ENCODE data around the gene CHID1. TPM values are rescaled to one million over a fixed set of nuclear protein-coding genes. Genes with fewer than 3 reads are reported as not detected.

The CHID1 gene
- total and polyA plus RNA-seq, 2 of the 8 experiments (the other 6 are each of a cell fraction or from before 2014, with no cell fraction given) = 81.2 to 88.5 TPM

DNA sequence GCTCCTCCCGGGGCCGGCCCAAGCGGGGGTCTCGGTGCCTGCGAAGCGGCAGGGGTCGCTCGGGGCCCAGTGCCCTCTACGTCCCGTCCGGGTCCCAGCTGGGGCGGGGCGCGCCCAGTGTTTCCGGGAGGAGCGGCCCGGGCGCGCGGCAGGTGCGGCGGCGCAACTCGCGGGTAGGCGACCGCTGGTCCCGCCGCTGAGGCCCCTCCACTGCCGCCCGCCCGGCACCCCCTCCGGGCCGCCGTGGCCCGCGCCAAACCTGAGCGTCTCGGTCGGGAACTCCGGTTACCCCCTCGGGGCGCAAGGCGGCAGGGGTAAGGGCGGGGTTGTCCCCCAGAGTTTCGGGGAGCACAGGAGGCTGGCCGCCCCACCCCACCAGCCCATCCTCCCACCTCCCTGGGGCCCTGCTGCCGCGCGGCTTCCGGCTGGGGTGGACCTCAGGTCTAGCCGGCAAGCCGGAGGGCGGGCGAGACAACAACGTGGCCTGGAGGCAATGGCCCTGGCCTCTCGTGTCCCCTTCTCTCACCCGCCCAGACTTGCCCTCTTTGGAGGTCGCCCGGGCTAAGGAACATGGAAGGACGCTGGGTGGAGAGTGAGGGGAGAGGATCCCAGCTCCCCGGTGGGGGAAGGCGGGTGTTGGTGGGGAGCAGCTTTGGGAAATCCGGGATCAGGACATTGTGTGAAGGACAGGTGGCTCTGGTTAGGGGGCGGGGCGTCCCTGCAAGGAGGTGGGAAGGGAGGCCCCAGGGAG, 83.3 kb downstream of the CHID1 start:
- H2BK15ac ChIP-seq (ENCODE audit: low read length) = peak overlapping the region; percentile 88; the same call in 1 of the 2 replicates
- no peak overlapping the region for H3K56ac ChIP-seq (replicated peaks; ENCODE audit: insufficient read length, low read depth, low read length)
- H3K4me3 ChIP-seq (ENCODE audit: extremely low read depth in 1 of 4, insufficient read depth in 2 of 4, low read depth in 3 of 4, low read length in 4 of 4) = peak overlapping the region; percentile 42 to 63 (median 58)
- peak overlapping the region in 3 of 4 experiments; percentile 40 to 54 (median 50); a peak in 5 of 7 replicates for H3K9ac ChIP-seq (replicated peaks in 1 of 4; ENCODE audit: extremely low read depth in 1 of 4, low read depth in 3 of 4, low read length in 3 of 4)
- H2AFZ ChIP-seq (ENCODE audit: low read length) = no peak overlapping the region; the same call in 1 of the 2 replicates
- H3K4me2 ChIP-seq (ENCODE audit: insufficient read depth in 1 of 2, low read depth in 2 of 2, low read length in 2 of 2) = peak overlapping the region; percentile 84 to 99
- H3K23me2 ChIP-seq (ENCODE audit: low read depth, low read length) = peaks cover 29% of the 10 kb centered on the region
- H3K27me3 ChIP-seq (replicated peaks in 1 of 4; ENCODE audit: control insufficient read depth in 3 of 4, extremely low read depth in 1 of 4, insufficient read depth in 3 of 4, low read length in 3 of 4) = peaks cover 6 to 41% (median 30%) of the 10 kb centered on the region in 4 experiments
- H3K36me3 ChIP-seq (ENCODE audit: control insufficient read depth in 2 of 4, insufficient read depth in 4 of 4, low read length in 3 of 4) = peaks cover 0 to 10% (median 1%) of the 10 kb centered on the region in 4 experiments; a peak in 1 of 8 replicates
- H2BK5ac ChIP-seq (ENCODE audit: low read depth, low read length) = peak overlapping the region; percentile 88; the same call in 1 of the 2 replicates
- H3K18ac ChIP-seq (ENCODE audit: extremely low read depth, low read length) = peak overlapping the region; percentile 95
- DNase-seq (ENCODE audit: low read depth in 1 of 2, low spot score in 2 of 2) (peak in 1 of 2 experiments; percentile 91), FAIRE-seq (no peak)
- peaks cover 2 to 8% of the 10 kb centered on the region in 2 experiments for H4K20me1 ChIP-seq (replicated peaks in 1 of 2; ENCODE audit: control insufficient read depth in 1 of 2, insufficient read depth in 2 of 2, low read length in 2 of 2)
- H4K91ac ChIP-seq (replicated peaks; ENCODE audit: insufficient read length, low read length) = peak overlapping the region; percentile 56
- peaks cover 0 to 44% (median 39%) of the 10 kb centered on the region in 4 experiments; a peak in 6 of 7 replicates for H3K4me1 ChIP-seq (replicated peaks in 1 of 4; ENCODE audit: control insufficient read depth in 3 of 4, insufficient read depth in 4 of 4, low read length in 3 of 4)
- H3K14ac ChIP-seq (ENCODE audit: insufficient read length) = no peak overlapping the region
- 4% methylated on average over 23 of the region's 66 CpGs; no CpG with 5 or more reads in 1 of the 2 experiments for WGBS, 2 experiments (ENCODE audit: extremely low coverage in 1 of 2, insufficient coverage in 1 of 2, insufficient read length in 1 of 2, insufficient replicate concordance in 2 of 2, low coverage in 1 of 2, low lambda C conversion rate in 2 of 2, missing lambda C conversion rate in 1 of 2)
- H2BK20ac ChIP-seq (ENCODE audit: low read length) = 0 out of 2 replicates have a peak overlapping the region, but pooled peaks have one; percentile 48
- peak overlapping the region; percentile 92; the same call in 1 of the 2 replicates for H2BK12ac ChIP-seq (ENCODE audit: low read depth, low read length)
- ChIA-PET POLR2A (ENCODE audit: partially characterized antibody) (interaction anchor here (1.0 to 53.0 kb wide), 3 partner anchors 3 to 44 kb away, joined by 3 to 1917 read pairs (median 1917); partner anchors contain the start of genes CD151, CEND1, CRACR2B and PIDD1), CTCF (ENCODE audit: partially characterized antibody) (interaction anchor here (2.1 to 3.5 kb wide), 2 partner anchors 12 to 21 kb away, joined by 7 to 26 read pairs; no protein-coding TSS in a partner anchor)
- H3K23ac ChIP-seq (ENCODE audit: insufficient read length) = no peak overlapping the region
- H3K27ac ChIP-seq (ENCODE audit: low read depth, low read length) = peak overlapping the region; percentile 56; the same call in 1 of the 2 replicates
- H3K9me3 ChIP-seq (ENCODE audit: insufficient read depth in 2 of 2, low read depth in 1 of 2, low read length in 1 of 2) = no peaks in the 10 kb centered on the region
- no peaks in the 10 kb centered on the region; the same call in 1 of the 2 replicates for H3K79me1 ChIP-seq (ENCODE audit: low read depth, low read length)
- H2BK120ac ChIP-seq (replicated peaks; ENCODE audit: low read depth, low read length) = no peak overlapping the region
- peak overlapping the region; percentile 86 for H4K8ac ChIP-seq (ENCODE audit: extremely low read depth, insufficient read depth, low read length)
- peak overlapping the region; percentile 30 for H3K4ac ChIP-seq (replicated peaks; ENCODE audit: insufficient read length, low read depth, low read length)
- H3K79me2 ChIP-seq (ENCODE audit: control insufficient read depth in 1 of 2, insufficient read depth in 2 of 2, low read length in 2 of 2) = no peaks in the 10 kb centered on the region
- H2AK5ac ChIP-seq (ENCODE audit: low read depth, low read length) = no peak overlapping the region
- peak overlapping the region; percentile 10 for H4K5ac ChIP-seq (ENCODE audit: insufficient read length, low read depth, low read length)
- TF ChIP-seq CHD1 (IDR thresholded peaks at IDR 0.05; ENCODE audit: low read depth, low read length) (no peak), HDAC2 (IDR thresholded peaks at IDR 0.05; ENCODE audit: borderline replicate concordance in 1 of 2, low read depth in 2 of 2, low read length in 2 of 2) (no peak), JUN (IDR thresholded peaks at IDR 0.05; ENCODE audit: low read depth, low read length) (no peak), SUZ12 (IDR thresholded peaks at IDR 0.05; ENCODE audit: low read length) (0 out of 2 replicates have a peak, but pooled peaks have one; percentile 22), SRF (IDR thresholded peaks at IDR 0.05; ENCODE audit: low read depth, low read length) (no peak), EP300 (IDR thresholded peaks at IDR 0.05; ENCODE audit: borderline replicate concordance in 1 of 2, low read depth in 2 of 2, low read length in 2 of 2) (no peak), TAF1 (IDR thresholded peaks at IDR 0.05; ENCODE audit: low read depth, low read length) (peak; percentile 10; the same call in 1 of the 2 replicates), CBX8 (IDR thresholded peaks at IDR 0.05; ENCODE audit: borderline replicate concordance, low read depth, low read length) (no peak), CREB1 (IDR thresholded peaks at IDR 0.05) (no peak), KDM1A (IDR thresholded peaks at IDR 0.05; ENCODE audit: borderline replicate concordance, low read length) (no peak)
